ENCODE results near the gene PPFIA4.

DNA sequence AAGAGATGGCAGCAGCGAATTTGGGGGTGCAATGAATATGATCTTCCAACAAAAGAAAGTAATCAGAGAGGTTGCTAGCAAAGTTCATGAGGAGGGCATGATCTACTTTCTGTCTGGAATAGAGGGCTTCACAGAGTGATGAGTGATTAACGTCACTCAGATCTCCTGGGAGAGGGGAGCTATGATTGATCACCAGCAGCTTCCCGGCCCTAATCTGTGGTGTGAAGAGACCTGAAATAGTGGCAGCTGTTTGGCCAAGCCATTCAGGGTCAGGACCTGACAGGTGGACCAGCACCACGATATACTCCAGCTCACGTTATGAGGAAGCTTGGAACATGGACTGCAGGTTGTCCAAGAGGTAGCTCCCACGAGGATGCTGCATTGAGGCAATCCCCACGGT lies 39.0 kb upstream of the PPFIA4 start:
- TF ChIP-seq CTCF (IDR thresholded peaks at IDR 0.05), result no peak
- no peak for TF ChIP-seq POLR2A (IDR thresholded peaks at IDR 0.05)
